Mesangial cell (primary cell): Measurements from ENCODE around the gene TMEM200A. TPM values are rescaled to one million over a fixed set of nuclear protein-coding genes. Genes with fewer than 3 reads are reported as not detected.

Experiments used
- total RNA-seq: library from RNA; depleted of rRNA; stranded (reverse); fragments of >200 nt; gene quantifications from 2 replicates; pipeline ENCODE4 v1.2.3, GENCODE V29; 2015

TMEM200A gene
- 4.9 and 12.8 TPM in 2 replicates for total RNA-seq

DNA sequence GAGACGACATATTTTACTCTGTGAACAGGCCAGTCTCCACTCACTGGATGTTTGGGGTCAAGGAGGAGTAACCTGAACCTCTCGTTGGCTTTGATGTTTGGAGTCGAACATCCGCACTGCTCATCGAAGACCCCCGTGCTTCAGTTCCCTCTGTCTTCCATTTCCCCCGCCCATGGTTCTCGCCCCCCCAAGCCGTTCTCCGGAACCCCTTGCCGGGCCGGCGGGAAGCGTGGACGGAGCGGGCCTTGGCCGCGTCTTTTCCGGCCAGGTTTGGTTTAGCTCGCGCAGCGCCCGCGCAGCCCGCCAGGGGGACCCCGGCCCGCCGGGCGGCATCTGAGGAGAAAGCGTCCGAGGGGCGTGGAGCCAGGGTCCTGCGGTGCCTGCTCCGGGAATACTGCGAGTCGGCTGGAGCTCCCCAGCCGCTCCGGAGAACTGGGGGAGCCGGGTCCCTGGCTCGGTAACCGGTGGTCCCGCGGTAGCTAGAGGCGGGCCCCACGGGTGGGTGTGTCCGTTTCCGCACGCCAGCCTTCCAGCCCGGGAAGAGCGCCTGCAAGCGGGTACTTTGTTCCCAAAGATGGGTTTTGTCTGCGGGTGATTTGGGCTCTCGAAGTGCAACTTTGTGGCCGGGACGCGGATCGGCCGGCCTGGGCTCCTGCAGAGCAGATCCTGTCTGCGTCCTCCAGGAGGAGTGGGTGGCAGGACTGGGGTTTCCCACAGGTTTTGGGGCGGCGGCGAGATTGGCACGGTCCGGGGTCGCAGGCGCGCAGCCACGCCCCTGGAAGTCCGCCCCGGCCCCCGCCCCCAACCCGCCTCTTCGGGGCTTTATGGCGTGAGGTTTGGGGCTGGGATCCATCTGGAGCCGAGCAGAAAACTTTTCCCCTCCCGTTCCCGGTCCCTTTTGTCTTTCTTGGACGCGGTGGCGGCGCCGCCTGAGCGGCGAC lies at the start of gene TMEM200A:
TMEM200A (plus strand) TSS at position 852 of the 941 bp plus-strand sequence. CDS start 74,406 bp downstream, outside the sequence.

Other genes starting within 250 kb of the TMEM200A start
- 0.25 and 0.33 TPM in 2 replicates for gene SAMD3, start 143.1 kb upstream of the TMEM200A start, total RNA-seq